Measurements from ENCODE around the gene CALML4. TPM values are rescaled to one million over a fixed set of nuclear protein-coding genes. Genes with fewer than 3 reads are reported as not detected.

CALML4 gene
- total RNA-seq, 2 donors from 2014 or later, result 5.1 to 18.7 TPM

- H3K27ac Mint-ChIP-seq, result no peak overlapping the region
- peaks cover 14% of the 10 kb centered on the region for H3K36me3 Mint-ChIP-seq
- H3K4me1 Mint-ChIP-seq (ENCODE audit: low read depth in 2 of 2), result peaks cover 14 to 16% of the 10 kb centered on the region in 2 donors
- ATAC-seq, result no peak
- DNase-seq (ENCODE audit: low spot score), result no peak
- no peak overlapping the region for H3K4me3 Mint-ChIP-seq
- no peaks in the 10 kb centered on the region for H3K27me3 Mint-ChIP-seq
- H3K9me3 Mint-ChIP-seq, result no peaks in the 10 kb centered on the region
Observed at GRCh38 chr15:68151277-68151676, 53.9 kb downstream of the CALML4 start.

DNA sequence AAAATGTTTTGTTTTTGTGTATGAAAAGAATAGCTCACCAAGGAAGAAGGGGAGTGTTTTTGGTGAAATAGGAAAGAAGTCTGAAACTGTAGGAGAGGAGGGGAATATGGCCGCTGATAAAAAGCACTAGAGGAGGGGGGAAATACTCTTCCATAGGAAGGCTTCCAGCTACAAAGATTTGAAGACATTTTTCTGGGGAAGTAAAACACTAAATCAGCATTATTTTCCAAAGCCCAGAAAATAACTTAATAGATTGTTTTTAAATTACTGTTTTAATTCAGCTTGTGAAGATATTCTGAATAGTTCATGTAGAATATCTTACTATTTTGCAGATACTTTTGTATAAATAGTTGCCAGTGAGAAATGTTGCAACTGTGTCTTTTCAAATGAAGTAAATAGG is 54.9 kb downstream of the CALML4 start:
- peaks cover 19% of the 10 kb centered on the region for H3K36me3 Mint-ChIP-seq
- H3K27ac Mint-ChIP-seq, result no peak overlapping the region

DNA sequence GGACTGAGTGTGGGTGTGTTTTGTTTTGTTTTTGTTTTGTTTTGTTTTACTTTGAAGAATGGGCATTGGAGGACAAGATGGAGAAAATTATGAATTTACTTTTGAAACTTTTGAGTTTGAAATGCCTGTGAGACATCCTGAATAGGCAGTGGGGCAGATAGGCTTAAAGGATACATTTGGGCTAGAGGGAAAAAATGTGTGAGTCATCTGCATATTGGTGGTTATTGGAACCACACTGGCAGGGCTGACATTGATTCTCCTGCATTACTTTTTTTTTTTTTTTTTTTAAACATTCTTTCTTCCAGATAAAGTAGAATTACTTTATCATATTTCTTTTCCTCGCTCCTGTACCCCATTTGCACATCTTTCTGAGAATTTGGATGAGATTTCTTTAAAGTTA is 56.1 kb downstream of the CALML4 start:
- no peaks in the 10 kb centered on the region for H3K27me3 Mint-ChIP-seq
- H3K36me3 Mint-ChIP-seq, result peaks cover 16% of the 10 kb centered on the region
- H3K4me1 Mint-ChIP-seq (ENCODE audit: low read depth in 2 of 2), result peaks cover 14 to 16% of the 10 kb centered on the region in 2 donors
- no peaks in the 10 kb centered on the region for H3K9me3 Mint-ChIP-seq
- DNase-seq (ENCODE audit: low spot score), result no peak
- H3K4me3 Mint-ChIP-seq, result no peak overlapping the region
- ATAC-seq, result no peak
- H3K27ac Mint-ChIP-seq, result no peak overlapping the region

More for the DNA sequence above, 54.9 kb downstream of the CALML4 start:
- no peak overlapping the region for H3K4me3 Mint-ChIP-seq
- DNase-seq (ENCODE audit: low spot score), result no peak
- H3K9me3 Mint-ChIP-seq, result no peaks in the 10 kb centered on the region
- no peak for ATAC-seq
- peaks cover 14 to 16% of the 10 kb centered on the region in 2 donors for H3K4me1 Mint-ChIP-seq (ENCODE audit: low read depth in 2 of 2)
- no peaks in the 10 kb centered on the region for H3K27me3 Mint-ChIP-seq

DNA sequence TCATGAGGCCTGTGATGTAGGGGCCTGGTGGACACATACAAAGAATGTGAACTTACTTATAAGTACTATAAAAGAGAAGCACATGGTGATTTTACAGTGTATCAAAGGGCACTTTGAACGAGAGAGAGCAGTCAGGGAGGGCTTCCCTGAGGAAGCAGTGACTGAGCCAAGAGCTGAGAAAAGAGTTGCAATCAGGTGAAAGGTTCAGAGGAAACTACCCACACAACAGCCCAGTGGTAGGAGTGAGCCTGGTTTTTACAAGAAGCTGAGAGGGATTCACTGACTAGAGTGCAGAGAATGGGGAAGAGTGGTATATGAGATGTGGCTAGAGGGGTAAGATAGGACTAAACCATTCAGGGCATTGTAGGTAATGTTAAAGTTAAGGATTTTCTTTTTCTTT is 57.1 kb downstream of the CALML4 start:
- H3K9me3 Mint-ChIP-seq, result no peaks in the 10 kb centered on the region
- H3K36me3 Mint-ChIP-seq, result peaks cover 13% of the 10 kb centered on the region
- no peak for DNase-seq (ENCODE audit: low spot score)
- no peak overlapping the region for H3K4me3 Mint-ChIP-seq
- ATAC-seq, result no peak
- no peak overlapping the region for H3K27ac Mint-ChIP-seq
- no peaks in the 10 kb centered on the region for H3K27me3 Mint-ChIP-seq
- peaks cover 14 to 16% of the 10 kb centered on the region in 2 donors for H3K4me1 Mint-ChIP-seq (ENCODE audit: low read depth in 2 of 2)

GRCh38 chr15:68145706-68146105 is 59.4 kb downstream of the CALML4 start:
- H3K36me3 Mint-ChIP-seq, result peaks cover 5% of the 10 kb centered on the region

DNA sequence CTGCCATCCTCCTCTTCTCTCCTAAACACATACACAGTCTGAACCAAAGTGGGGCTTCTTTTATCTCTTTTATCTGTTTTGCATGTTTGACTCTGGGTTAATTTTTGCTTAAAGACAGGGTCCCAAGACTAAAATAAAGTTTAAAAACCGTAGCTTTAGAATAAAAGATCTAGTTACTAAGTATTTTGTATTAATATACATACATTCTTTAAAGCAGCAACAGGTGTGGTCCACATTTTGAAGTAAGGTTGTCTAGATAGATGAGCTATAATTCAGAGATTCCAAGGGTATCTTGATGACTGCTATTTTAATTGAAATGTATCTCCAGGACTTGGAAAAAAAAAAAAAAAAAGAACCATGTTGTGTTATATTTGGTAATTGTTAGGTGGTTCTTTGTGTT is 61.3 kb downstream of the CALML4 start:
- Mint-ChIP-seq H3K36me3 (peaks cover 5% of the 10 kb centered on the region), H3K4me1 (ENCODE audit: low read depth in 2 of 2) (peaks cover 6 to 7% of the 10 kb centered on the region in 2 donors), H3K9me3 (no peaks in the 10 kb centered on the region), H3K27ac (no peak overlapping the region), H3K4me3 (no peak overlapping the region), H3K27me3 (no peaks in the 10 kb centered on the region)
- DNase-seq (ENCODE audit: low spot score), result no peak
- no peak for ATAC-seq

More at GRCh38 chr15:68145706-68146105, 59.4 kb downstream of the CALML4 start:
- Mint-ChIP-seq H3K4me1 (ENCODE audit: low read depth in 2 of 2) (peaks cover 9 to 10% of the 10 kb centered on the region in 2 donors), H3K27ac (no peak overlapping the region), H3K4me3 (no peak overlapping the region), H3K27me3 (no peaks in the 10 kb centered on the region), H3K9me3 (no peaks in the 10 kb centered on the region)
- ATAC-seq (no peak), DNase-seq (ENCODE audit: low spot score) (no peak)

GRCh38 chr15:68143129-68143528 is 62.0 kb downstream of the CALML4 start:
- no peak overlapping the region for H3K27ac Mint-ChIP-seq
- H3K4me1 Mint-ChIP-seq (ENCODE audit: low read depth in 2 of 2), result peaks cover 3 to 4% of the 10 kb centered on the region in 2 donors
- no peaks in the 10 kb centered on the region for H3K9me3 Mint-ChIP-seq
- no peak for ATAC-seq
- DNase-seq (ENCODE audit: low spot score), result no peak
- H3K36me3 Mint-ChIP-seq, result peaks cover 5% of the 10 kb centered on the region
- no peaks in the 10 kb centered on the region for H3K27me3 Mint-ChIP-seq
- H3K4me3 Mint-ChIP-seq, result no peak overlapping the region

Other genes starting within 250 kb of the CALML4 start
- 10 to 100 TPM; 35.0 to 50.4 TPM for gene PIAS1, start 151.0 kb downstream of the CALML4 start, total RNA-seq
- gene CLN6, start 24.4 kb upstream of the CALML4 start, total RNA-seq, result 100 to 1,000 TPM in 1 of 2 donors, 10 to 100 TPM in 1; 41.5 to 129 TPM
- 10 to 100 TPM; 47.9 to 49.7 TPM for gene FEM1B, start 72.4 kb upstream of the CALML4 start, total RNA-seq
- under 1 TPM; 0.17 to 0.98 TPM for gene ITGA11, start 226.8 kb upstream of the CALML4 start, total RNA-seq

Measured in natural killer cell treated with Interleukin-12 subunit alpha and Interleukin-12 subunit beta and Interleukin-15 and Interleukin-18, amount 100 ng/mL, for 72 hours (primary cell).